Measurements from ENCODE around the gene FAM193A. TPM values are rescaled to one million over a fixed set of nuclear protein-coding genes. Genes with fewer than 3 reads are reported as not detected.
A peak's percentile ranks its signal among the peaks of the same experiment; 100 is the strongest.

Gene FAM193A
- total RNA-seq, 1 experiment from 2014 or later: 13.6 TPM

- DNase-seq: no peak
- Histone ChIP-seq H3K9me3 (ENCODE audit: low read length) (no peaks in the 10 kb centered on the region), H2AFZ (ENCODE audit: low read length) (no peak overlapping the region), H3K27ac (ENCODE audit: low read length) (no peak overlapping the region), H3K36me3 (ENCODE audit: low read depth, low read length) (no peaks in the 10 kb centered on the region), H3K9ac (ENCODE audit: low read length) (no peak overlapping the region), H3K79me2 (ENCODE audit: low read length) (peaks cover 71% of the 10 kb centered on the region), H3K9me2 (replicated peaks; ENCODE audit: low read length) (no peaks in the 10 kb centered on the region), H3K4me1 (ENCODE audit: insufficient read depth, low read length) (no peaks in the 10 kb centered on the region), H4K20me1 (ENCODE audit: low read length) (0 out of 2 replicates have a peak, but pooled peaks cover 3% of the 10 kb centered on the region), H3K4me2 (ENCODE audit: low read length) (no peak overlapping the region), H3F3A (ENCODE audit: low read length, unreplicated experiment) (no peaks in the 10 kb centered on the region), H3K27me3 (ENCODE audit: low read length) (no peaks in the 10 kb centered on the region), H3K4me3 (ENCODE audit: low read length) (no peak overlapping the region)
- ChIA-PET CTCF (no interaction called here), POLR2A (ENCODE audit: unreplicated experiment) (no interaction called here)
- BruUV-seq (replicated peaks): no TSS peak
- ATAC-seq: no peak
- intact Hi-C loops (cut with micrococcal nuclease): no loop called here
- TF ChIP-seq EZH2phosphoT487 (IDR thresholded peaks at IDR 0.05; ENCODE audit: borderline replicate concordance, low read length): no peak
- no peak for TF ChIP-seq CTCF (conservative IDR thresholded peaks at IDR 0.05; ENCODE audit: low read depth, low read length)
- no peak for TF ChIP-seq EZH2 (IDR thresholded peaks at IDR 0.05; ENCODE audit: low read length, unreplicated experiment)
Observed at GRCh38 chr4:2600878-2601277, 64.4 kb downstream of the FAM193A start.

- H3K79me2 ChIP-seq (ENCODE audit: low read length): peaks cover 71% of the 10 kb centered on the region
- H3K4me3 ChIP-seq (ENCODE audit: low read length): no peak overlapping the region
- no peaks in the 10 kb centered on the region for H3K36me3 ChIP-seq (ENCODE audit: low read depth, low read length)
- no peak for ATAC-seq
- H3K9me2 ChIP-seq (replicated peaks; ENCODE audit: low read length): no peaks in the 10 kb centered on the region
- no peaks in the 10 kb centered on the region for H3K9me3 ChIP-seq (ENCODE audit: low read length)
- no peak overlapping the region for H2AFZ ChIP-seq (ENCODE audit: low read length)
- no TSS peak for BruUV-seq (replicated peaks)
- no peaks in the 10 kb centered on the region for H3K27me3 ChIP-seq (ENCODE audit: low read length)
- intact Hi-C loops (cut with micrococcal nuclease): no loop called here
- no peak for DNase-seq
- no peaks in the 10 kb centered on the region for H3F3A ChIP-seq (ENCODE audit: low read length, unreplicated experiment)
- CTCF ChIA-PET: no interaction called here
- TF ChIP-seq EZH2phosphoT487 (IDR thresholded peaks at IDR 0.05; ENCODE audit: borderline replicate concordance, low read length): no peak
- no peak for TF ChIP-seq EZH2 (IDR thresholded peaks at IDR 0.05; ENCODE audit: low read length, unreplicated experiment)
- no peak for TF ChIP-seq CTCF (conservative IDR thresholded peaks at IDR 0.05; ENCODE audit: low read depth, low read length)
- POLR2A ChIA-PET (ENCODE audit: unreplicated experiment): no interaction called here
- no peaks in the 10 kb centered on the region for H4K20me1 ChIP-seq (ENCODE audit: low read length)
- H3K4me2 ChIP-seq (ENCODE audit: low read length): no peak overlapping the region
- no peak overlapping the region for H3K27ac ChIP-seq (ENCODE audit: low read length)
- no peaks in the 10 kb centered on the region for H3K4me1 ChIP-seq (ENCODE audit: insufficient read depth, low read length)
- no peak overlapping the region for H3K9ac ChIP-seq (ENCODE audit: low read length)
Observed at GRCh38 chr4:2604614-2605013, 68.2 kb downstream of the FAM193A start.

- BruUV-seq (replicated peaks): TSS peak; percentile 8
- Histone ChIP-seq H3F3A (ENCODE audit: low read length, unreplicated experiment) (no peaks in the 10 kb centered on the region), H3K27ac (ENCODE audit: low read length) (no peak overlapping the region), H3K79me2 (ENCODE audit: low read length) (peaks cover 75% of the 10 kb centered on the region), H3K4me3 (ENCODE audit: low read length) (no peak overlapping the region), H3K9me2 (replicated peaks; ENCODE audit: low read length) (no peaks in the 10 kb centered on the region), H4K20me1 (ENCODE audit: low read length) (no peaks in the 10 kb centered on the region), H3K4me1 (ENCODE audit: insufficient read depth, low read length) (no peaks in the 10 kb centered on the region), H3K9ac (ENCODE audit: low read length) (no peak overlapping the region), H3K4me2 (ENCODE audit: low read length) (no peak overlapping the region), H2AFZ (ENCODE audit: low read length) (no peak overlapping the region), H3K9me3 (ENCODE audit: low read length) (no peaks in the 10 kb centered on the region), H3K27me3 (ENCODE audit: low read length) (no peaks in the 10 kb centered on the region), H3K36me3 (ENCODE audit: low read depth, low read length) (no peaks in the 10 kb centered on the region)
- DNase-seq (no peak), ATAC-seq (no peak)
- CTCF ChIA-PET: no interaction called here
- POLR2A ChIA-PET (ENCODE audit: unreplicated experiment): no interaction called here
- intact Hi-C loops (cut with micrococcal nuclease): no loop called here
- TF ChIP-seq EZH2phosphoT487 (IDR thresholded peaks at IDR 0.05; ENCODE audit: borderline replicate concordance, low read length): no peak
- no peak for TF ChIP-seq CTCF (conservative IDR thresholded peaks at IDR 0.05; ENCODE audit: low read depth, low read length)
- TF ChIP-seq EZH2 (IDR thresholded peaks at IDR 0.05; ENCODE audit: low read length, unreplicated experiment): no peak
Observed at GRCh38 chr4:2606960-2607506, 70.6 kb downstream of the FAM193A start.
